Testis (tissue), 3 donors: Measurements from ENCODE around the gene IDI2. TPM values are rescaled to one million over a fixed set of nuclear protein-coding genes. Genes with fewer than 3 reads are reported as not detected.
"Not testable (repeated sequence)": the region's sequence is repeated elsewhere in the genome, so short reads cannot be mapped to it uniquely, and the experiment has no call there.

Experiments
- DNase-seq: peaks from one replicate; pipeline ENCODE4 v3.0.0-alpha.2; 2019
- H3K27ac ChIP-seq, 2 donors: fragments of 200-600 bp; sonication (generic); one replicate each; pipeline ENCODE4 v1.5.1; 2019
- H3K27me3 ChIP-seq: fragments of 200-600 bp; sonication (generic); one replicate; pipeline ENCODE4 v1.5.1; 2019
- H3K36me3 ChIP-seq: fragments of 200-600 bp; sonication (generic); one replicate; pipeline ENCODE4 v1.5.1; 2017; ENCODE audit warnings: low read depth; ENCODE audit errors: missing control alignments
- H3K4me1 ChIP-seq: fragments of 200-600 bp; sonication (generic); one replicate; pipeline ENCODE4 v1.5.1; 2019
- H3K4me3 ChIP-seq, 2 donors: fragments of 200-600 bp; sonication (generic); one replicate each; pipeline ENCODE4 v1.5.1; 2017 to 2019
- H3K9me3 ChIP-seq: fragments of 200-600 bp; sonication (generic); one replicate; pipeline ENCODE4 v1.5.1; 2017
- CTCF ChIP-seq, 3 experiments: fragments of 450-650 bp in 2 of 3; fragments of 200-600 bp in 1 of 3; sonication (generic) in 1 of 3; IDR thresholded peaks; one replicate each; pipeline ENCODE4 v1.5.1; 2016 to 2019; ENCODE audit warnings: antibody characterized with exemption in 3 of 3, mild to moderate bottlenecking in 2 of 3, moderate library complexity in 1 of 3
- POLR2A ChIP-seq: fragments of 450-650 bp; IDR thresholded peaks from one replicate; pipeline ENCODE4 v1.6.1; 2017; ENCODE audit warnings: antibody characterized with exemption, mild to moderate bottlenecking, moderate library complexity
- WGBS, 2 donors: methylation state at CpG; one replicate each; pipeline ENCODE4 v1.1.5; 2018; 5-methylcytosine and 5-hydroxymethylcytosine counted together
- intact Hi-C: fragments of 100-400 bp; cut with DNase I; formaldehyde crosslinking; loops from one replicate; pipeline ENCODE4 v1.15.1; 2023; ENCODE audit warnings: low total_unique reads
- polyA plus RNA-seq: library from polyadenylated mRNA; stranded (reverse); fragments of 350-450 nt; fragmentation: Illumina TruSeq; extraction: RNeasy Lipid Tissue Mini Kit (QIAGEN cat#74804); gene quantifications from one replicate; pipeline ENCODE4 v1.2.3, GENCODE V29; 2014; ENCODE audit warnings: low read depth, low replicate concordance; ENCODE audit not compliant: insufficient read depth
- total RNA-seq, 2 donors: library from RNA; depleted of rRNA; stranded (reverse); fragments of >200 nt; gene quantifications; one replicate each; pipeline ENCODE4 v1.2.3, GENCODE V29; 2016

Gene IDI2
- total and polyA plus RNA-seq, 3 donors from 2014 or later: 0.79 to 1.1 TPM; not detected in 1

GRCh38 chr10:1068380-1069361, 43.0 kb upstream of the IDI2 start:
- intact Hi-C loops: no loop called here
- TF ChIP-seq POLR2A: no peak
- TF ChIP-seq CTCF (IDR thresholded peaks at IDR 0.05): no peak
- 84 to 92% methylated on average over 10 of the region's 10 CpGs for WGBS, 2 donors
- Histone ChIP-seq H3K4me3 (no peak overlapping the region), H3K27ac (no peak overlapping the region), H3K27me3 (no peaks in the 10 kb centered on the region), H3K9me3 (no peaks in the 10 kb centered on the region), H3K36me3 (no peaks in the 10 kb centered on the region), H3K4me1 (no peaks in the 10 kb centered on the region)
- DNase-seq: no peak

- H3K27me3 ChIP-seq, H3K4me3 ChIP-seq, H3K4me1 ChIP-seq, H3K36me3 ChIP-seq, H3K27ac ChIP-seq, H3K9me3 ChIP-seq, DNase-seq, intact Hi-C loops: not testable (repeated sequence)
- WGBS, 2 donors: 78 to 83% methylated on average over 8 of the region's 8 CpGs
These were observed 41.1 kb upstream of the IDI2 start for GRCh38 chr10:1066734-1067133.

- DNase-seq: no peak
- Histone ChIP-seq H3K27me3 (no peaks in the 10 kb centered on the region), H3K27ac (no peak overlapping the region), H3K4me3 (no peak overlapping the region), H3K9me3 (no peaks in the 10 kb centered on the region), H3K4me1 (no peaks in the 10 kb centered on the region), H3K36me3 (no peaks in the 10 kb centered on the region)
- intact Hi-C loops: no loop called here
- TF ChIP-seq CTCF (IDR thresholded peaks at IDR 0.05): no peak
- no peak for TF ChIP-seq POLR2A
- WGBS, 2 donors: 92% methylated on average over 4 of the region's 4 CpGs
These were observed 39.2 kb upstream of the IDI2 start for GRCh38 chr10:1064964-1065247.

GRCh38 chr10:1063232-1063865, 37.7 kb upstream of the IDI2 start:
- no peaks in the 10 kb centered on the region for H3K27me3 ChIP-seq
- no peak overlapping the region for H3K4me3 ChIP-seq
- H3K9me3 ChIP-seq: no peaks in the 10 kb centered on the region
- intact Hi-C loops: no loop called here
- H3K36me3 ChIP-seq: no peaks in the 10 kb centered on the region
- 84 to 85% methylated on average over 5 to 7 of the region's 7 CpGs for WGBS, 2 donors
- no peaks in the 10 kb centered on the region for H3K4me1 ChIP-seq
- DNase-seq: no peak
- TF ChIP-seq POLR2A: no peak
- no peak for TF ChIP-seq CTCF (IDR thresholded peaks at IDR 0.05)
- no peak overlapping the region for H3K27ac ChIP-seq

GRCh38 chr10:1061930-1062774, 36.5 kb upstream of the IDI2 start:
- no peak for DNase-seq
- no peaks in the 10 kb centered on the region for H3K9me3 ChIP-seq
- H3K27me3 ChIP-seq: no peaks in the 10 kb centered on the region
- TF ChIP-seq POLR2A (no peak), CTCF (IDR thresholded peaks at IDR 0.05) (no peak)
- no peak overlapping the region for H3K4me3 ChIP-seq
- H3K27ac ChIP-seq: no peak overlapping the region
- no peaks in the 10 kb centered on the region for H3K4me1 ChIP-seq
- 83 to 87% methylated on average over 7 of the region's 7 CpGs for WGBS, 2 donors
- no peaks in the 10 kb centered on the region for H3K36me3 ChIP-seq
- intact Hi-C loops: no loop called here
